Middle frontal gyrus (tissue), 1 donor: ENCODE measurements around the gene KCNMA1.

Source experiments
- DNase-seq: peaks from one replicate; pipeline ENCODE4 v3.0.0-alpha.2; 2015; ENCODE audit warnings: low spot score; ENCODE audit errors: extremely low spot score

KCNMA1 gene

DNA sequence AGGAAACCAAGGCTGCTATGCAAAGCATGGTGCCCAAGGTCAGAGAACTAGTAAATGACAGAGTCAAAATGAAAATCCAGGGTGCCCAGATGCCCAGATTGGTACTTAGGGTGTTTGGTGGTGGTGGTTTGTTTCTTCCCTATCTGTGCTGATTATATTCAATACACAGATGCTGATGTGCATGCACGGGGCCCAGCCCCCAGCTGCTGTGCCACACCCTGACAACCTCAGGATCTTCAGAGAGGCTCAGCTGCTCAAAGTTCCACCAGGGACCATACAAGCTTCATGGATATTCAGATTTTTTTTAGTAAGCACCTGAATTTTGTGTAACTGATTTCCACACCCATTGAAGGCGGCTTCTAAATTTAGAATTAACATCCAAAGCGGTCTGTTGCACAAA, 75.6 kb downstream of the KCNMA1 start:
- no peak for DNase-seq

DNA sequence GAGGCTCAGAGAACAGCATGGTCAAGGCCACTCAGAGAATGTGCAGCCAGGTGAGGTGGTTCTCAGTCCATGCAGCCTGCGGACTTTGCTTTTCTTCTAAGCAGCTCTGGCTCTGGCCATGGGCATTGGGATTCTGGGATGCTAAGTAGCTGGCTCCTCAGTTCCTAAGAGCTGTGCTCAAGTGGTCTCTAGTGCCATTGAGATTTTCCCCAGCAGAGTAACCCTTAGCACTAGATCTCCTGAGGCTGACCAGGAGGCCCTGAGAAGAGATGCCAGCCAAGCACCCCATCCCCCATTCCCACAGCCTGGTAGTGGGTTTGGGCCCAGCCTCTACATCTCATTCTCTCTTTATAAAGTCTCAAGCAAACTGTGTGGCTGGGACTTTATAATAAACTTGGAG, 77.1 kb downstream of the KCNMA1 start:
- DNase-seq, result no peak

DNA sequence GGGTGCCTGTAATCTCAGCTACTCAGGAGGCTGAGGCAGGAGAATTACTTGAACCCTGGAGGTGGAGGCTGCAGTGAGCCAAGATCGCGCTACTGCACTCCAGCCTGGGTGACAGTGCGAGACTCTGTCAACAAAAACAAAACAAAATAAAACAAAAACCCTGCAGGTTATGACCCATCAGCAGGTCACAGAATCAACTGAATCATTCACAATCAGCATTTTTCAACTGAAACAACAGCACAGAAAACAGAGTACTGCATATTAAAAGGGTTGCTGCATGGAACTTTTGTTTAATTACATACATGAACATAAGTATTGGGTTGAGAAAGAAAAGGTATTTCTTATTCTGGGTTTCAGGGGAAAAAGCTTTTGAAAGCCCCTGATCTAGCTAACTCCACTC, 77.6 kb downstream of the KCNMA1 start:
- no peak for DNase-seq

DNA sequence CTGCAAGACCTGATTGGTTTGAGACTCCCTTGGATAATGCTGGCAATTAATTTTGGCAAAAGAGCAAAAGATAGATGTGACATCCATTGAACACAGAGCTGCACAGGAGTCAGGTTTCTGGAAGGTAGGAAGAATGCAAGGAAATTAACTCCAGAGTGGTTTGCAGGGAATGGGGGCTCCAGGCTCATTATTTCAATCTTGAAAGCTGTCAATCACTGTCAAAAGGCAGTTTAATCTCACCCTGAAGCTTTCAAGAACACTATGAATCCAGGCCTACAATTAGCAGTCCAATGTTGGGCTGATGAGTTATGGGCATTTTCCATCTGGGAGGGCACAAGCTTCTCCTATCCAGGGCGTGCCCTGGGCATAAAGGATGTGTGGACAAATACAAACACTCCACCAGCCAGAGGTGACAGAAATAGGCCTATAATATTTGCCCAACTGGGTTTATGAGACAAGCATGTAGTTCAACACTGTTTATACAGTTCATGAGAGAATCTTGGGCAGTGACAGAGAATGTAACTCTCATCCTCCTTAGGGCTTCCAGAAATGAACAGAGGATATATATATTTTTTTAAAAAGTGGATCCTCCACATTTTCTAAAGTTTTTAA, 80.5 kb downstream of the KCNMA1 start:
- no peak for DNase-seq

DNA sequence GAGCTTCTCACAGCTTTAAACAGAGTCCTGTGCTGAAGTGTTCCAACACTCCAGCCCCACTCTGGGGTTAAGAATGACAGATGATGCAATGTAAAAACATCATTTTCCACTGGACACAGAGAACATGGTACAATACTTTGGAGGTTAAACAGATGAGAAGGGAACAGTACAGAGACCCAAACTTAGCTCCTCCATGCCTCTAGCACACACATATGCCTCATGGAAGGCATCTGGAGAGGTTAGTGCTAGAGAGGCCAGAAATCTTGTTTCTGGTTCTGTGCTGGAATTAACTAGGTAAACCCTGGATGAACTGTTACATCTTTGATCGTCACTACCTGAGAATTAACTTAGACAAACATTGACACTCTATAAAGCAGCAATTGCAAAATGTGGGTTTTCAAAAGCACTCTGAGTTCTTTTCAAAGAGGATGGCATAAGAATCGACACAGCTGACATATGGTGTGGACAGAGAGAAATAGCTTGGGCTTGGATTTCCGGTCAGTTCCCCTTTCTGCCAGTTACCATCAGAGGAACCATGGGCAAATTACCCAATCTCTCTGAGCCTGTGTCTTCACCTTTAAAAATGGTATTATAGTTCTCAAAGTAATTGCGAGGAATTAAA, 81.9 kb downstream of the KCNMA1 start:
- DNase-seq, result no peak

DNA sequence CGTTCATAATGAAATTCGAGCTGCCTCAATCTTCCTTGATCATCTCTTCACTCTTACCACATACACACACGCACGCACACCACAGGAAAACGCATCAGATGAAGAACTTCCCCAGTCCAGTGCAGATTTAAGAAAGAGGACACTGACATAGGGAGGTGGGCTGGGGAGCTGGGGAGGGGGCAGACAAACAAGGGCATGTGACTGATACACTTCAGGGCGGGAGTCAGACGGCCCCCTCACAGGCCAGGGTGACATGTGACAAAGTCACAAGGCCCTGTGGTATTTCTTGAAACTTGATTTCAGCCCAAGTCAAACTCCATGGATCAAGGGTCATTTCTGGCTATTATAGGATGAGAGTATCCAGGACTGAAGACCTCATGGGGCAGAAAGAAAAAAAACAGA, 82.6 kb downstream of the KCNMA1 start:
- DNase-seq, result no peak

DNA sequence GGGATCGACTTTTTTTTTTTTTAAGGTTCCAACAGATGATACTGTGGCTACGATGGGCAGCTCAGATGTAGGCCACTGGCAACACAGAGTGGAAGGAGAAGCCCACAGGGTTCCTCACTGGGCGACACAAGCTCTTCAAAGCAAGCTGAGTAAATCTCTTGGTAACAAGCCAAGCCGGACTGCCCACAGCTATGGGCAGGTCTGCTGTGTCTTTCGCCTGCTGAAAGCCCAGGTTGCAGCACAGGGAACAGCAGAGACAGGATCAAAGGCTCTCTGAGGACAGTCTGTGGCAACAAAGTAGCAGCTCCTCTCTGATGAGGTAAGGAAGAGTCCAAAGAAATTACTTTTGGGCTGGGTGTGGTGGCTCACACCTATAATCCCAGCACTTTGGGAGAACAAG, 83.6 kb downstream of the KCNMA1 start:
- DNase-seq, result no peak

DNA sequence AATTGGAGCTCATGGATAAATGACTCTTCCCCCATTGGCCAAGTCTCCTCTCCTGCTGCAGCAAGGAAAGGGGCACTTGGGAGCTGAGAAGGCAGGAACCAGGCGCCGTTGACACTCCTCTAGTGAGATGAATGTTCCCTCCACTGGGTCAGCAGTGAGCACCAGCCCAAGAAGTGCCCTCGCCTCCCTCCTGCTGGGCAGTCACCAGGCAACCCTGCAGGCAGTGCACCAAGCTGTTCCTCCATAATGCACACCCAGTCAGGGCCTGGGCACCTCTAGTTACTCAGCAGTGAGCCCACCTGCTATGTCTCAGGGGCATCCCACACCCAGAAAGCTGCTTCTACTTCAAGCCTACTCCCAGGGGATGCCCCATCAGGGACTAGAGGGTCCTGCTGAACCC, 84.3 kb downstream of the KCNMA1 start:
- DNase-seq, result no peak

DNA sequence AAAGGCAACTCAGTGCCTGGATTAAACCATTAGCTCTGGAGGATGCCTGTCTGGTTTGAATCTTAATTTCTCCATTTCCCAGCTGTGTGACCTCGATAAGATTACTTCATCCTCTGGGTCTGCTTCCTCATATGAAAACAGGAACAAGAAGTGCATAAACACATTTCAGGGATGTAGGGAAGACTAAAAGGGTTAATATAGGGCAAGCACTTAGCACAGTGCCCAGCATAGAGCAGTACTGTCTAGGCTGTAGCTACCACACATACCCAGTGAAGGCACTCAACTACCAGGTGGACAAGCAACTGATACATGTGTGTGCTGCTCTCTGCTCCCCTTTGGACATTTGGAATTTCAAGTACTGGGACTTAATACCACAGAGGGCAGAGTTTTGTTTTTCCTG, 85.4 kb downstream of the KCNMA1 start:
- DNase-seq, result no peak

DNA sequence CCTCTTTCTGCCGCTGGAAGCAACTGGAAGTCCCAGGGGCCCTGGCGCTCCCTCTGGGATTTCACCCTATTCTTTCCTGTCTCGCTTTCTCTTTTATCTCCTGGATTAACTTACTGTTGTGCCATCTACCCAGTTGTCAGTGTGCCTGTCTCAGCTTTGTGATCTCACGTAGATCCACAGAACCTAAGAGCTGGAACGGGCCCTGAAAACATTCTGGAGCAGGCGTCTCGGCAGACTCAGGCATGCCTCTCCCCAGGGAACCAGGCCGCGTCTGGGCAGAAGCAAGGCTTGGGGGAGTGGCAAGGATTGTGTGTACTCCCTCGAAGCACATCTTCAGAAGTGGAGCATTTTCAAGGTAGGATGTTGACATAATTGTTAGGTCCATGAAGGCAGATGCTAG, 87.2 kb downstream of the KCNMA1 start:
- DNase-seq, result no peak

DNA sequence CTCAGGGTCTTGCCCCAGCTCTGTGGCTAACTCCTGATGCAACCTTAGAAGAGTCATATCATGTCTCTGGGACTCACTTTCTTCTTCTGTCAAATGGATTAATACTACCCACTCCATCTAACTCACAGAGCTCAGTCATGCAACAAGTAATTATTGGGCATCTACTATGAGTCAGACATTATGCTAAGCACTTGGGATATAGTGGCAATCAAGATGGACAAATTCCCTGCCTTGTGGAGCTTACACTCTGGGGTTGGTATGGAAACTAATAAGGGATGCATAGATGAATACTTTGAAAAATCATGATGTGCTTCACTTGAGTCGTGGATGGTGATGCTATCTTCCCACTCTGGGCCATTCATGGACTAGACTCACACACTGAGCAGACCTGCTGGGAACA, 88.9 kb downstream of the KCNMA1 start:
- DNase-seq, result no peak

DNA sequence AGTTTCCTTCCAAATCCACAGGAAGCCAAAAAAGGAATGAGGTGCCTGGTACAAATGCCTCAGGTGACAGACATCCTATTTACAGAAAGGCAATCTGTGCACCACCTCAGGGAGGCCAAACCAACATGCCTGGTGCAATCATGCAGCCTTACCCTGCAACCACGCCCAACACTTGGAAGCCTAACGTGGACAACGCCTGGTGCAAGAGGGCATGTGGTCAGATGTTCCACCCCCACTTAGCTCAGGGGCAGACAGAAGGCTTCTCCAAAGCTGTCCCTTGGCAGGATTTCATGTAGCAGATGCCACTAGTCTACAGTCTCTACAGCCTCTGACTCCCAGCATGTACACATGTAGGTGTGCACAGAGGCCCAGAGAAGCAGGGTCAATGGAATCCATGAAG, 89.5 kb downstream of the KCNMA1 start:
- DNase-seq, result no peak

DNA sequence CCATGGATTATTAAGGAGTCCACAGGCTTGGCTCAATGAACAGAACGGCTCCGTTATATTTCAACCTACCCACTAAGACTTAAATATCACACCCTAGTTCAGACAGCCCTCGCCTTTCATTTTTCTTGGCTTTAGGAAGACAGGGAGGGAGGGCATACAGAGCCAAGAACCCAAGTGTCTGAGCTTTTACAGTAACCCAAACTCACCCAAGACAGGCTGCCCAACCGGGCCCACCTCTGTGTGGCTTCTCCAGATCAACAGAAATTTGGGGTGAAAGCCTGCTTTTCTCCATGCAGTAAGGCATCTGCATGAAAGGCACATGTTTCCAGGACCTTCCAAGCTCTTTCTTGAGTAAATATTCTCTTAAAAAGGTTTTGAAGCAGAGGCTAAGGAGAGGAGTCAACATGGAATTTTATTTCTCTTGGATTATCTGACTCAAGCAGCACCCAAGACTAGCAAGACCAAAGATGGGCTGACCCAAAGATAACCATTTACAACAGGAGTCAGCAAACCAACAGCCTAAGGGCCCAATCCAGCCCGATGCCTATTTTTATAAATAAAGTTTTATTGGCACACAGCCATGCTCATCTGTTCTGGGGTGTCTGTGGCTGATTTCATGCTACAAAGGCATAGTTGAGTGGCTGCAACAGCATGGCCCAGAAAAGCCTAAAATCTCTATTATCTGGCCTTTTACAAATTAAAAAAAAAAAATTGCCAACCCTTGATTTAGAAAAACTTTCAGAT, 90.1 kb downstream of the KCNMA1 start:
- DNase-seq, result no peak

DNA sequence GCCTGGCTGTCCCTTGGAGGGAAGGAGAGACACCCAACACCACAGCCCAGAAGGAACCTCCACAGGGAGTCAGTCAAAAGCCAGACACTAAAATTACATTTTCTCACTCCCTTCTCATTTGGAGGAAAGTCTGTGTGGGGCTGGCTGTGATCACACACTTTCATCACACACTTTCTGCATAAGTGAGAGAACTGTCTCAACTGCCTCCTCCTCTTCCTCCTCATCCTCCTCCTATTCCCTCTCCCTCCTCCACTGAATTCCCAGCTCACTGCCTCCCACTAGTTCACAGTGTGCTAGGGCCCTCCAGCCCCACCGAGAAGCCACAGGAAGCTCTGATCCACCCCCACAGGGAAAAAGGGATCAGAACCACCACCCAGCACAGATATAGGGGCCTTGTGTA, 91.6 kb downstream of the KCNMA1 start:
- DNase-seq, result no peak

DNA sequence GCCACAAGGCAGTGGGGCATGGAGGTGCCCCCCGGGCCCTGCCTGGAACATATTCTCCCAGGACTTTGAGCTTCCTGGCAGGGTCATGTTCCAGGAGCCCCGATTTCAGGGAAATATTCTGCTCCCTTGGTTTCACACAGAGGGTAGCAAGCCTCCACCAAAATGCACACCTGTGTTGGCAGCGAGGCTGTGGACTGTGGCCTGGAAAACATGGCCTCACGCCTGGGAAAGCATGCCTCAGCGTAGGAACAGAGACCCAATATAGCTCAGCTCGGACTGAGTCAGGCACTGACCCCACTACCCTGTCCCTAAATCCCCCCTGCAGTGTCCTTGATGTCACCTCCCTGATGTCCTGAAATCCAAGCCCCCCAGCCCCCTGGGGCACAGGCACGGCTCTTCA, 92.0 kb downstream of the KCNMA1 start:
- DNase-seq, result no peak

DNA sequence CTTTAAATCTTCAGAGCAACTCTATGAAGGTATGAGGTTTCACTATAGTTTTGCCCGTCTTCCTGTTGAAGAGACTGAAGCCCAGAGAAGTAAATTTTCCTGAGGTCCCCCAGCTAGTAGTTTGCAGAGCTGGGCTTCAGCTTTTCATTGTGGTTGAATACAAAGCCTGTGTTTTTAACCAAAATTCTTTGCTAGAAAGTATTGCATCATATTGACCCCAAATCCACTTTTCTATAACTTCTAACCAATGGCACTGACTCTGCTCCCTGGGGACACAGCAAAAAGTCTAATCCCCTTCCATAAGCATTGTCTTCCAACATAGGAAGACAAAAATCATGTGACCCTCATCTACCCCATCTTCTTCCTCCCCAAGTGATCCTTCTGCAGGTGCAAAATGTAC, 93.0 kb downstream of the KCNMA1 start:
- DNase-seq, result no peak

DNA sequence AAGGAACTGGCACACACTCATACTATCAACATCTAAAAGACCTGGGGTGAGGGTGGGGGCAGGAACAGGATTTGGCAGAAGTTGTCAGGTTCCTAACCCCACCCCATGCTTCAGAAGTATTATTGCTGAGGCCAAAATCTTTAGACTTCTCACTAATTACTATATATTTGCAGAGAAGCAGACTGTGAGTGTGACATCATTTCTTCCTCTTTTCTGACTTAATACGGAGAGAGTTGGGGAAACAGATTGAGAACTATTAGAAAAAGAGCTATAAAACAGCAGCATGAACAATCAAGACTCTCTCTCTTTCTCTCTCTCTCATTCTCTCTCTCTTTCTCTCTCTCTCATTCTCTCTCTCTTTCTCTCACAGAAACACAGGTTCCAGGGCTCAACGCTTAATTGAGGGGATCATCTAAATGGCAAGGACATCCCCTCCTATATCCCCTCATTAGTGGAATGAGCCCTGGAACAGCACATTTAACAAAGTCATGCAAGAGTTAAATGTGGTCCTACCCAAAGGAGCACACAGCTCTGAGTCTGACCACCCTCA, 94.8 kb downstream of the KCNMA1 start:
- DNase-seq, result no peak

DNA sequence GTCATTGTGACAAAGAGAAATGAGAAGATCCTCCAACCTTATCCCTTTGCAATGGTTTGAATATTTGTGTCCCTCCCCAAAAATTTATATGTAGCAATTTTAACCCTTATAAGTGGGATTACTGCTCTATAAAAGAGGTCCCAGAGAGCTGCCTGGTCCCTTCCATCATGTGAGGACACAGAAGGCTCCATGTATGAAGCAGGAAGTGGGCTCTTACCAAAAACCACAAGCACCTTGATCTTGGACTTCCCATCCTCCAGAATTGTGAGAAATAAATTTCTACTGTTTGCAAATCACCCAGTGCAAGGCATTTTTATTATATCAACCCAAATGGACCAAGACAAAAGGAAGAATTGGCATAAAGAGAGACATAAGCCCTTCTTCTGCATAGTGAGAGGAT, 95.7 kb downstream of the KCNMA1 start:
- DNase-seq, result no peak

DNA sequence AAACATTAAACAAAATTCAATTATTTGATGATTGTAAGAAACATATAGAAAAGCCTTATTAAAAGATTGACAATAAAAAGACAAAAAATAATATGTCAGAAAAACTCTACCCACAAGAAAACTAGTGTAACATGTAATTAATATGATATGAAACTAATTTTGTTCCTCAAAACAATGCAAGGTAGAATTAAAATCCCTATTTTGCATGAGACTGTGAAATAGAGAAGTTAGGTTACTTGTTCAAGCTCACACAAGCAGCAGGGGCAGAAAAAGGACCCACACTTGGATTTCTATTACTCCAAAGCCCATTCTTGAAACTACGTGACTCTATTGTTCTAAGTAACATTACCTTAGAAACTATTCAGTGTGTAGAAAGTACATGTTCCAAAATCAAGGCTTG, 96.4 kb downstream of the KCNMA1 start:
- DNase-seq, result no peak

DNA sequence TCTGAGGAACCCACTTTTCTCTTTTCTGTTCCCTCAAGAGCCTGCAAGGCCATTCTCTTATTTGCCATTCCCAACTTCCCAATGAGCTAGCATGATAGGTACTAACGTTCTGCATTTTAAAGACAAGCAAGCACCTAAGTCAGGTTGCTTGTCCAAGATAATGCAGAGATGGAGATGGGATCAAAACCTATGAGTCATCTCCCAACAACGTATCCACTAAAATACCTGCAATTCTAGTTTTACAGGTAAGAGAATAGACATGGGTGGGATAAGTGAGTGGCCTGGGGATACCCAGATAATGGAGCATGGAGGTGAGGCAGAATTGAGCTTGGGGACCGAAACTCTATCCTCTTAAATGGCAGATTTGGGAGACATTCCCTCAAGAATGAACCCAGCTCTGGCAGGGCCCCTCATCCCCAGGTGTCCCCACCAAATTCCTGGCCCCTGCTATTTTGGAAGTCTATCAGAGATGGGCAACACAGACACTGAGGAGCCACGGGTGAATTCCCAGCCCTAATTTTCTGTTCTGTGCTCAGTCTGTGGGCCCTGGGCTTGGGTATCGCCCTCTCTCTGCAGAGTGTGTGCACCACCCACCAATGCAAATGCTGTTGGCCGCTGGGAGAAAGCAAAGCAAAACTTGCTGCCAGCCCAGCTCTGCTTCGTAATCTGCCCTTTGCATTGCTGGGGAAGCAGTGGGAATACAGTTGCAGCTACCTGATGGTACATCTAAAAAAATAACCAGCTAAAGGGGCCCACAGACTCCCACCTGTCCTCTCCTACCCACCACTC, 98.3 kb downstream of the KCNMA1 start:
- DNase-seq, result no peak

DNA sequence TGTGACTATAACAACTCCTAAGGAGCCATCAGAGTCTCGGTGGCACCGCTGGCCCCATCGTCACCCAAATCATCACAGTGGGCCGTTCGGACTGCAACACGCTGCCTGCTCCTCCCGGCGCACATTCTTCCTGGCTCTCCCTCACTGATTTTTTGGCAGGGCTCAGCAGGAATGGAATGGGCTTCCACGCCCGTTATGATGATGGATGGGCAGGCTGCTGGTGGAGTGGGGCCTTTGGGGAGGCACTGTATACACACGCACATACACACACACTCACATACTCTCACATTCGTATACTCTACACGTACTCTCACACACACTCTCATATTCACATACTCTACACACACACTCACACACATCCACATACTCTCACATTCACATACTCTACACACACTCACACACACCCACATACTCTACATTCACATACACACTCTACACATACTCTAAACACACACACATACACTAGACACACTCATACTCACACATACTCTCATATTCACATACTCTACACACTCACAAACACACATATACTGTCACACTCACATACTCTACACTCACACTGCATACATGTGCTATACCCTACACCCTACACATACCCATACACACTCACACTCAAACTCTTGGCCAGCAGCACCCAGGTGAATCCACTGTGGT, 99.8 kb downstream of the KCNMA1 start:
- no peak for DNase-seq
